Measurements from ENCODE around the gene FAM13A.

Gene FAM13A

DNA sequence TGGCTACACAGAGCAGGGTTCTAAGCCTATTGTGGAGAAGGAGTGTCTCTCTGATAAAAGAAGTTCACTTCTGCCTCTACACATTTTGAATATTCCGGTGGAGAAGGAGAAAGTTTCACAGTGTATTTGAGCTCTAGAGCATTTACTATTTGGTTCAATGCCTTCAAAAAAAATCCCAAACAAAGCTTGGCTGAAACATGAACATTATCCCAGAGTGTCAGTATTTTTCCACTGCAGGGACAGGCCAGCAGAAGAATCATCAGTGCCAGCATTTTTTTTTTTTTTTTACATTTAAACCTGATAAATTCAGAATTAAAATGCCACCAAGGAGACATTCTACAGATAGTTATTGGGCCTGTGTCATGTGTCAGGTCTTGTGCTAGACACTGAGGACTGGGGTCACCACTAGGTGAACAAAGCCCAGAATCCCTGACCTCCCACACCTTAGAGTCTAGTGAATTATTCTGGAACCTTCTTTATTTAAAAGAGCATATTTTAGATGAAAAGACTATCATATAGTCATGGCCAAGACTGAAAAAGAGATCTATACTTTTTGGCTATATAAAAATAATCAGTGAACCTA lies 311.3 kb downstream of the FAM13A start:
- Histone ChIP-seq H3K4me1 (no peaks in the 10 kb centered on the region; the same call in 1 of the 2 replicates), H3K36me3 (replicated peaks) (peaks cover 16% of the 10 kb centered on the region), H3K9me3 (no peaks in the 10 kb centered on the region), H3K27me3 (ENCODE audit: low read depth) (no peaks in the 10 kb centered on the region), H3K4me3 (no peak overlapping the region)
- in situ Hi-C loops (cut with MboI; ENCODE audit: low sequenced_read_pairs): no loop called here
- DNase-seq (ENCODE audit: low spot score in 2 of 2): no peak

DNA sequence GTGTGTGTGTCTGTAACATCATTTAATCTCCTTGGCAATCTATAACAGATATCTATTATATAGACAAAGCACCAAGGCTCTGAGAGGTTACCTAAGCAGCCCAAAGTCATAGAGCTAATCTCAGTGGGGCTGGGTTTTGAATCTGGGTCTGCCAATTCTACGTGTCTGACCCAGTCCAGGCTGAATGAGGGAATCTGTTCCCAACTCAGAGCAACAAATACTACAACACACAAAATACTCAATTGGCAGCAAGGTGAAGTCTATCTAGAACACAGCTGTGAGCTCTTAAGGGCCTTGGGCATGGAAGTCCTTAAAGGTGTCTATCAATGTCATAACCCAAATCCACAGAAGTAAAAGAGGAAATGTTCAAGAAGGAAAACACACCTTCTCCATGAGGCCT lies 311.8 kb downstream of the FAM13A start:
- H3K4me1 ChIP-seq: no peaks in the 10 kb centered on the region; the same call in 1 of the 2 replicates
- H3K27me3 ChIP-seq (ENCODE audit: low read depth): no peaks in the 10 kb centered on the region
- no peak for DNase-seq (ENCODE audit: low spot score in 2 of 2)
- no peaks in the 10 kb centered on the region for H3K9me3 ChIP-seq
- in situ Hi-C loops (cut with MboI; ENCODE audit: low sequenced_read_pairs): no loop called here
- peaks cover 16% of the 10 kb centered on the region for H3K36me3 ChIP-seq (replicated peaks)
- H3K4me3 ChIP-seq: no peak overlapping the region

DNA sequence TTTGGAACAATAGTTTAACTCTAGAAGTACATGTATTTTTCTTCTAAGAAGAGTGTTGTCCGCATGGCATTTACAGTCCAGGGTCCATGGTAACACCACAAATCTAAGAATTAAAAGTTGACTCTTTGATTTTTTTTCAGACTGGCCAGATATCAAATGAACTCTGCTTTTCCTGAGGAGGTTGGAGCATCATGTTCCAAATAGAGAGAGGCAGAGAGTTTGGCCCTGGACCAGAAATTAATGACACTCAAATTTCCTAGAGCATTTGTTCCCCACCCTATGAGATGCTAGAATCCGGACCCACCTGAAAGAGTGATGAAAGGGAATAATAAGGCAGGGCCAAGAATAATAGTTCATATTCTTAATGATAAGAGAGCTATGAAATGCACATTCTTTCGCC lies 312.4 kb downstream of the FAM13A start:
- Histone ChIP-seq H3K27me3 (ENCODE audit: low read depth) (no peaks in the 10 kb centered on the region), H3K4me1 (no peaks in the 10 kb centered on the region; the same call in 1 of the 2 replicates), H3K4me3 (no peak overlapping the region), H3K9me3 (no peaks in the 10 kb centered on the region), H3K36me3 (replicated peaks) (peaks cover 15% of the 10 kb centered on the region)
- in situ Hi-C loops (cut with MboI; ENCODE audit: low sequenced_read_pairs): no loop called here
- DNase-seq (ENCODE audit: low spot score in 2 of 2): no peak

GRCh38 chr4:88743696-88744095 lies 313.3 kb downstream of the FAM13A start:
- Histone ChIP-seq H3K27me3 (ENCODE audit: low read depth) (no peaks in the 10 kb centered on the region), H3K9me3 (no peaks in the 10 kb centered on the region), H3K4me3 (no peak overlapping the region), H3K4me1 (no peaks in the 10 kb centered on the region; the same call in 1 of the 2 replicates), H3K36me3 (replicated peaks) (peaks cover 6% of the 10 kb centered on the region)
- in situ Hi-C loops (cut with MboI; ENCODE audit: low sequenced_read_pairs): no loop called here
- no peak for DNase-seq (ENCODE audit: low spot score in 2 of 2)

GRCh38 chr4:88742561-88742960 lies 314.4 kb downstream of the FAM13A start:
- Histone ChIP-seq H3K4me3 (no peak overlapping the region), H3K36me3 (replicated peaks) (no peaks in the 10 kb centered on the region), H3K4me1 (no peaks in the 10 kb centered on the region; the same call in 1 of the 2 replicates), H3K9me3 (no peaks in the 10 kb centered on the region), H3K27me3 (ENCODE audit: low read depth) (no peaks in the 10 kb centered on the region)
- in situ Hi-C loops (cut with MboI; ENCODE audit: low sequenced_read_pairs): no loop called here
- no peak for DNase-seq (ENCODE audit: low spot score in 2 of 2)

DNA sequence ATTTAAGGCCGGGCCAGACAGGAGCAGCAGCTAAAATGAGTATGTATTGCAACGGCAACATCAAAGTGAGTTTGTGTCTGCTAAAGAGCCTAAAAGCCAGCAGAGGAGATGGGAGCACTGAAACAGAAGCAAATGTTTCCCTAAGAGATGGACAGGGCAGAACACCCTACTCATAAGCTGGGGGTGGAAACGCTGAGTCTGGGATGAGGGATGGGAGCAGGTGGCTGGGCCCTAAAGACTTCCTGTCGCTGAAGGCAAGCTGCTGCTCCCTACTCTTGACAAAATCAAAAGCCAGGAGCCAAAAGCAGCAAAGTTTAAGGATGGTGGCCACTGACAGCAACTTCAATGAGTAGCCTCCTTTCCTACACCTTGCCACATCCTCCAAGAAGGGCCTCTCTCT lies 318.8 kb downstream of the FAM13A start:
- Histone ChIP-seq H3K9me3 (no peaks in the 10 kb centered on the region), H3K27me3 (ENCODE audit: low read depth) (no peaks in the 10 kb centered on the region), H3K36me3 (replicated peaks) (no peaks in the 10 kb centered on the region), H3K4me3 (no peak overlapping the region), H3K4me1 (no peaks in the 10 kb centered on the region)
- DNase-seq (ENCODE audit: low spot score in 2 of 2): no peak
- in situ Hi-C loops (cut with MboI; ENCODE audit: low sequenced_read_pairs): no loop called here

- H3K36me3 ChIP-seq (replicated peaks): no peaks in the 10 kb centered on the region
- no peaks in the 10 kb centered on the region for H3K4me1 ChIP-seq
- H3K9me3 ChIP-seq: no peaks in the 10 kb centered on the region
- DNase-seq (ENCODE audit: low spot score in 2 of 2): no peak
- in situ Hi-C loops (cut with MboI; ENCODE audit: low sequenced_read_pairs): no loop called here
- no peak overlapping the region for H3K4me3 ChIP-seq
- H3K27me3 ChIP-seq (ENCODE audit: low read depth): no peaks in the 10 kb centered on the region
Observed at GRCh38 chr4:88737307-88737941, 319.6 kb downstream of the FAM13A start.

DNA sequence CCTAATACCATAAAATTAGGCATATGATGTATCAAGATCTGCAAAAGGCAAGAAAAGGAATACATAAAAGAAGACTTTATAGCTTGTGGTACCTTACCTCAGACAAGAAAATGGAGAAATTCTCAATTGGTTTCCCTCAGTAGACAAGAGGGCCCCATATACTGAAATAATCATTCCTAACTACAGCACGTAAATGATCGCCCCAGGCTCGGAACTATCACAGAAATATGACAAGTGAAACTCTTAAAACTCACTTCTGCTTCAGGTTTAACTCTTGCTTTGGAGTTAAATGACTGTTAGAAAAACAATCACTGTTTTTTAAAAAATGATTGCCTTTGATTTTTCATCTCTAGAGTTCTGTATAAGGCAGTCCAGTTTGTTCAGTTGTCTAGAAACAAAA lies 320.7 kb downstream of the FAM13A start:
- no peaks in the 10 kb centered on the region for H3K9me3 ChIP-seq
- DNase-seq (ENCODE audit: low spot score in 2 of 2): no peak
- in situ Hi-C loops (cut with MboI; ENCODE audit: low sequenced_read_pairs): no loop called here
- no peaks in the 10 kb centered on the region for H3K27me3 ChIP-seq (ENCODE audit: low read depth)
- no peaks in the 10 kb centered on the region for H3K4me1 ChIP-seq
- no peaks in the 10 kb centered on the region for H3K36me3 ChIP-seq (replicated peaks)
- no peak overlapping the region for H3K4me3 ChIP-seq

DNA sequence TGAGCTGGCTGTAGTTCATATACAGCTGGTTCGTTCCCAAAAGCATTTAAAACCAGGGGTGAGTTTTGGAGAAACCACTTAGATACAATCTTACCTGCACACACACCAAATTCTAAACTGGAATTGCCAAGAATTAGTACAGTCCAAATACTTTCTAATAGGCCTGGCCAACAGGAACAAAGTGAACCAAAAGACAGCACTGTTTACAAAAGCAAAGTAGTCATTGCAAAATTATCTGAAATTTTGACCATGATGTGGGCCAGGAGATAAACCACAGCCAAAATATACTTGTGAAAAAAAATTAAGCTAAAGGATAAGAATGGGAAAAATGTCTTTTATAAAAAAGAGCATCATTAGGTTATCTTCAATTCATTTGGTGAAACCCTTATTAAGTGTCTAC lies 321.4 kb downstream of the FAM13A start:
- Histone ChIP-seq H3K36me3 (replicated peaks) (no peaks in the 10 kb centered on the region), H3K4me1 (no peaks in the 10 kb centered on the region), H3K9me3 (no peaks in the 10 kb centered on the region), H3K27me3 (ENCODE audit: low read depth) (no peaks in the 10 kb centered on the region), H3K4me3 (no peak overlapping the region)
- no peak for DNase-seq (ENCODE audit: low spot score in 2 of 2)
- in situ Hi-C loops (cut with MboI; ENCODE audit: low sequenced_read_pairs): no loop called here

DNA sequence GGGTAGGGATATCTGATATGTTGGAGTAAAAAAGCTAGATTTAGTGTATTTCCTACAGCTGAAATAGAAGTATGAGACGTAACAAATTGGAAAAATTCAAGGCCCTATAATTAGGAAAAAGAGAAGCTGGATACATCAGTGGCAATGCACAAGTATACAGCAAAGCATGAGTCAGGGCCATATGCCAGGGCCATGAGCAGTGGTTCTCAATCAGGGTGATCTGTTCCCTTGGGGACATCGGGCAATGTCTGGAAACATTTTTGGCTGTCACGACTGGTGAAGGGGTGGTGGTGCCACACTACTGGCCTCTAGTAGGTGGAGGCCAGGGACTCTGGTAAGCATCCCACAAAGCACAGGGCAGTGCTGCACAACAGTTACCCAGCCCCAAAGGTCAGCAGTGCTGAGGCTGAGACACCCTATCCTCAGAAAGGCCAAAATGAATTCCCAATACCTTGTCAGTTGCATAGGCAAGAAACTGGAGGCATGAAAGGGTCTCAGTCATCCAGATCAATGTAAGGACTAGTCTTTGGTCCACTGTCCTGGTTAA lies 322.5 kb downstream of the FAM13A start:
- in situ Hi-C loops (cut with MboI; ENCODE audit: low sequenced_read_pairs): no loop called here
- DNase-seq (ENCODE audit: low spot score in 2 of 2): no peak
- Histone ChIP-seq H3K4me1 (no peaks in the 10 kb centered on the region), H3K9me3 (no peaks in the 10 kb centered on the region), H3K36me3 (replicated peaks) (no peaks in the 10 kb centered on the region), H3K27me3 (ENCODE audit: low read depth) (no peaks in the 10 kb centered on the region), H3K4me3 (no peak overlapping the region)

DNA sequence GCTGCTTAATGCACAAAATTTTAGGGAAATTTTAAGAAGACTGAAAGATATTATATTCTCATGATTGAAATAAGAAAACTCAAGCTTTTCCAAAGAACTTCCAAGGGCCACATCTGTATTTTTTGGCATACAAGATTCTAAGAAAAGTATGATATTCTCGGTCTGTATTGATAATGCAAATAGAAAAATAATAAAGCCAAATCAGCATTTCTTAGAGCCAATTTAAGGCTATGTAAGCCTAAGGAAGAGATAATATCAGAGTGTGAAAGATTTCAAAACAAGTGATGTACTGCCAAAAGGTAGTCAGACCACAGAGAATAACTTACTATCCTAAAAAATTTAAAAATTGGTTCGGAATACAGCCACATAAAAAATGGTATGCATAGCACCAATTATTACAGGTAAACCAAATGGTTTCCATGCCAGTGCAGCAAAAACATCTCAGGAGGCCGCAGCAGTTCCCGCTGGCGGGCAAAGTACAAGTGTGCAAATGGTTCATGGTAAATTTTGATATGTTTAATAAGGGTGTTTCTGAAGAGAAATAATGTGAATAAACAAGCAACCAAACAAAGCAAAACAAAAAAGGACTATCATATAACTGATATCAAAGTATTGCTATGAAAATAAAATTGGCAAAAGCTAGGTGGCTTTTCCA lies 324.1 kb downstream of the FAM13A start:
- in situ Hi-C loops (cut with MboI; ENCODE audit: low sequenced_read_pairs): no loop called here

GRCh38 chr4:88731381-88731780 lies 325.6 kb downstream of the FAM13A start:
- Histone ChIP-seq H3K9me3 (no peaks in the 10 kb centered on the region), H3K27me3 (ENCODE audit: low read depth) (no peaks in the 10 kb centered on the region), H3K4me3 (no peak overlapping the region), H3K4me1 (peaks cover 5% of the 10 kb centered on the region; the same call in 1 of the 2 replicates), H3K36me3 (replicated peaks) (peaks cover 5% of the 10 kb centered on the region; the same call in 1 of the 2 replicates)
- no peak for DNase-seq (ENCODE audit: low spot score in 2 of 2)
- in situ Hi-C loops (cut with MboI; ENCODE audit: low sequenced_read_pairs): no loop called here

More for the DNA sequence above, 324.1 kb downstream of the FAM13A start:
- Histone ChIP-seq H3K36me3 (replicated peaks) (peaks cover 4% of the 10 kb centered on the region; the same call in 1 of the 2 replicates), H3K27me3 (ENCODE audit: low read depth) (no peaks in the 10 kb centered on the region), H3K4me3 (no peak overlapping the region), H3K4me1 (no peaks in the 10 kb centered on the region), H3K9me3 (no peaks in the 10 kb centered on the region)
- DNase-seq (ENCODE audit: low spot score in 2 of 2): no peak

GRCh38 chr4:88730811-88731210 lies 326.2 kb downstream of the FAM13A start:
- DNase-seq (ENCODE audit: low spot score in 2 of 2): no peak
- no peaks in the 10 kb centered on the region for H3K27me3 ChIP-seq (ENCODE audit: low read depth)
- in situ Hi-C loops (cut with MboI; ENCODE audit: low sequenced_read_pairs): no loop called here
- peaks cover 5% of the 10 kb centered on the region; the same call in 1 of the 2 replicates for H3K4me1 ChIP-seq
- no peaks in the 10 kb centered on the region for H3K9me3 ChIP-seq
- peaks cover 5% of the 10 kb centered on the region; the same call in 1 of the 2 replicates for H3K36me3 ChIP-seq (replicated peaks)
- no peak overlapping the region for H3K4me3 ChIP-seq

Data from HAP-1 (cell line).